CD4-positive, alpha-beta T cell treated with Interleukin-6 at 100 ng/mL for 8 hours (primary cell): ENCODE data around the gene MCRIP1.

Source experiments
- DNase-seq: peaks from one replicate; pipeline ENCODE4 v3.0.0-alpha.2; 2020; ENCODE audit warnings: mixed read lengths, low spot score

Gene MCRIP1

DNA sequence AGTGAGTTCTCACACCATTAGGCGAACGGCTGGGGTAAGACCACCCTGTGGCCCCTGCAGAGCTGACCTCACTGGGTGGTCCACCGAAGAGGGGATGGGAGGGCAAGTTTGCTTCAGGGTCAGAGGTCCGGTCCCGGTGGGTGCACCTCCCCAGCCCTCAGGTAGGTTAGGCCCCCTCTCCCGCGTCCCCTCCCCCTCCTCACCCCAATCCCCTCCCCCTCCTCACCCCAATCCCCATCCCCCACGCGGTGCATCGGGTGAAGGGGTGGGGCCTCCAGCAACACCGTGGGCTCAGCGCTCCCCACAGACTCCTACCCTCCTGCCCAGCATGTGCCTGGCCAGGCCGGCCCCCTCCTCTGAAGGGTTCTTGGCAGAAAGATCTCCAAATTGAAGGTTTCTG lies 13.4 kb downstream of the MCRIP1 start:
- no peak for DNase-seq

DNA sequence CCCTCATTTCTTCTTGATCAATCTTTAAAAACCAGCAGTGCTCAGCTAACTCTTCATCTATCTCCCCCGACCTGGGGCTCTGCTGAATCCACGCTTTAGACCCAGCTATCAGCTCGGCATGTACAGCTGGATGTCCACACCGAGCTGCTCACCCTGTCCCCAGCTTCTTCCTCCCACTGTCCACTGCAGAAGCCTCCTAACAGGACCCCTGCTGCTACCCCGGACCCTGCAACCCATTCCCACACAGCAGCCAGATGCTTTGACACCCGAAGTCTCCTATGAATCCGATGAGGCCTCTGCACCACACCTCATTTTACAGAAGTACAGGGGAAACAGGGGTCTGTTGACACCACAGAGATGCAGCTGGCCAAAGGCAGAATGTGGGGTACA lies 15.3 kb downstream of the MCRIP1 start:
- DNase-seq: no peak

DNA sequence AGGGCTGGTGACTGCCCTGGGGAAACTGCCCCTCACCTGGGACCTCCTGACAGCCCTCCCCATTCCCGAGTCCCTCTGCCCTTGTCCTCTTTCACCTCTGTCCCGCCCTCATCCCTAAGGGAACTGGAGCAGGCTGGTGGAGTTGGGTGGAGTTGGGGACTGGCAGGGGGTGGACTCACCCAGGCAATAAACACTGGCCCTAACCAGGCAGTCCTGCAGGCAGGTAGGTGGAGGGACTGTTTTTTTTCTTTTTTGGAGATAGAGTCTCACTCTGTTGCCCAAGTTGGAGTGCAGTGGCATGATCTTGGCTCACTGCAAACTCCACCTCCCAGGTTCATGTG lies 17.5 kb downstream of the MCRIP1 start:
- DNase-seq: no peak

DNA sequence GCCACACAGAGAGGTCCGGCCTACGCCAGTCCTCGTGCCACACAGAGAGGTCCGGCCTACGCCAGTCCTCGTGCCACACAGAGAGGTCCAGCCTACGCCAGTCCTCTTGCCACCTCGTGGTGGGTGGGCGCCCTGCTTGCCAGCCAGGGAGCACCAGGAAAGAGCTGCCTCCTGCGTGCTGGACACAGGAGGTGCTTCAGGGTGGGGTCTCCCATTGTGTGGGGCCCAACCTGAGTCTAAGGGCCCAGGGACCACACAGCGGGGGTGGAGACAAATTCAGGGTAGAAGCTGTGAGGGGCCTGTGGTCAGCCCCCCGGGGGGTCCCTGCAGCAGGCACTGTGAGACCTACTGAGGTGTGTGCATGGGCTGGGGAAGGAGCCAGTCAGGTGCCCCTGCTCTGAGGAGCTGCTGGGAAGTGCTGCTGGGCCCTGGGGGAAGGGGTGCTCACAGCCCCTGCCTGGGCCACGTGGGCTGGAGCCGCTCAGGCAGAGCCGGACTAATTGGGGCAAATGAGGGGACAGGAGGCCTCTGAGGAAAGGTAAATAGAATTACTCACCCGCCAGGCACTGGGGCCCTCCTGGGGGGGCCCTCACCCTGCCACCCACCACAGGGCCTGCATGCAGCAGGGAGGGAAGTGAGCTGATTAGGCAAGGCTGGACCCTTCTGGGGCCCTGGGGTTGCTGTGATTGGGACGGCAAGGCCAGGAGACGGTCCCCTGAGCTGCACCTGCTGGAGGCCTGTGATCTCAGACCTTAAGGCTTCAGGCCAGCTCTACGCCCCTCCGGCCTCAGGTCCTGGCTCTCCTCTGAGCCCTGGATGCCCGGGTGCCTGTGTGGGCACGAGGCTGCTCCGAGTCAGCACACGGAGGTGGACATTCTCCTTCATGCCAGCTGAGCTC lies 18.1 kb downstream of the MCRIP1 start:
- DNase-seq: no peak

DNA sequence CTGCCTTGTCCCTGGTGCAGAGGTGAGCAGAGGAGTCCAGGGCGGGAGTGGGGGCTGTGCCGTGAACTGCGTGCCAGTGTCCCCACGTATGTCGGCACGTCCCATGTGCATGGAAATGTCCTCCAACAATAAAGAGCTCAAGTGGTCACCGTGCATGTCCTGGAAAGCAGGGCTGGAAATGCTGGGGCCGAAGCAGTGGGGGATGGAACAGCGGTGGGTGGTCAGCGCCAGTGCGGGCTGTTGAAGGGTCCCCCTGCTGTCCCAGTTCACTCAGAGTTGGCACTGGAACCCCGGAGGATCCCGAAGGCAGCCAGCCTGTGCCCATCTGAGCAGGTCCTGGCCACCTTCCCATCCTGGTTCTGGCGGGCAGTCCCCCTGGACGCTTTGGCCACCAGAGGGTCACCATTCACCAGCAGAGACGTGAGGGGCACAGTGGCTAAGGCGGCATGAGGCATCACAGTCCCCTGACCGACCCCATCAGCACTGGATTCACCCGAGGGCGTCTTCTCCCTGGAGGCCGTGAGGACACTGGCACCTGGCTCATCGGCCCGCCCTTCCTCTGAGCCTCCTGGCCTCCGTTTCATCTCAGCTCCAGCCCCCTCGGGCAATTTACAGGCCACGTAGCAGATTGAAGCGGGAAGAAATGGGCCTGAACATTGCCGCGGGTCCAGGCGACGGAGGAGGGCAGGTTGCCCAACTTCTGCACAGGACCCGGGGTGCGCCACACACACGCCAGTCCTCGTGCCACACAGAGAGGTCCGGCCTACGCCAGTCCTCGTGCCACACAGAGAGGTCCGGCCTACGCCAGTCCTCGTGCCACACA lies 19.0 kb downstream of the MCRIP1 start:
- DNase-seq: no peak

DNA sequence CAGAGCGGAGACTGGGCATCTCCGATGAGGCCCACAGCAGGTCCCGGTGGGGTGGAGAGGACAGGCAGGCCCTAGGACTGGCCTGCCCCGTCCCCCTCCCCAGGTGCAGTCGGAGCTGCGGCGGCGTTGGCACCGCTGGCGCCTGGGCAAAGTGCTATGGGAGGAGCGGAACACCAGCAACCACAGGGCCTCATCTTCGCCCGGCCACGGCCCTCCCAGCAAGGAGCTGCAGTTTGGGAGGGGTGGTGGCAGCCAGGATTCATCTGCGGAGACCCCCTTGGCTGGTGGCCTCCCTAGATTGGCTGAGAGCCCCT lies 19.8 kb downstream of the MCRIP1 start:
- no peak for DNase-seq

DNA sequence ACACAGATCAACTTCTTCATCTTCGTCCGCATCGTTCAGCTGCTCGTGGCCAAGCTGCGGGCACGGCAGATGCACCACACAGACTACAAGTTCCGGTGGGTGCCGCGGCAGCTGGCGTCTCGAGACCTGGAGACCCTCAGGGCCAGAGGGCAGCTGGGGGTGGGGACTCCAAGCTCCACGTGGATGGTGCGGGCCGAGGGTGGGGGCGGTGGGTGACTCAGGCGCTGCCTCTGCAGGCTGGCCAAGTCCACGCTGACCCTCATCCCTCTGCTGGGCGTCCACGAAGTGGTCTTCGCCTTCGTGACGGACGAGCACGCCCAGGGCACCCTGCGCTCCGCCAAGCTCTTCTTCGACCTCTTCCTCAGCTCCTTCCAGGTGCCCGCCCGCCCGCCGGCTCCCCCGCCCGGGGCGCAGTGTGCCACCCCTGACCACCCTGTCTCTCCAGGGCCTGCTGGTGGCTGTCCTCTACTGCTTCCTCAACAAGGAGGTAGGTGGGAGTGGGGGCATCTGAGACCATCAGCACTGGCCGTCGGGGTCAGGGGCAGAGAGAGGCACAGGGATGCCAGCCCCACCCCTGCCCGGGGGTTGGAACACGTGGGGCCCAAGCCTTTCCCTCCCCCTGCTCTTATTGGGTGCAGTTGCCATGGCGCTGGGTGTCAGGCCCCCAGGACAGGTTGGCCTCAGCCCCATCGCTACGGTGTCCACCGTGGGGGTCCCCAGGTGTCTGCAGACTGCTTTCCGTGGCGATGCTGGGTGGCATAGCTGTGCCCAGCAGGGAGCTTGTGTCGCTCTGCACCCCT lies 20.3 kb downstream of the MCRIP1 start:
- no peak for DNase-seq

DNA sequence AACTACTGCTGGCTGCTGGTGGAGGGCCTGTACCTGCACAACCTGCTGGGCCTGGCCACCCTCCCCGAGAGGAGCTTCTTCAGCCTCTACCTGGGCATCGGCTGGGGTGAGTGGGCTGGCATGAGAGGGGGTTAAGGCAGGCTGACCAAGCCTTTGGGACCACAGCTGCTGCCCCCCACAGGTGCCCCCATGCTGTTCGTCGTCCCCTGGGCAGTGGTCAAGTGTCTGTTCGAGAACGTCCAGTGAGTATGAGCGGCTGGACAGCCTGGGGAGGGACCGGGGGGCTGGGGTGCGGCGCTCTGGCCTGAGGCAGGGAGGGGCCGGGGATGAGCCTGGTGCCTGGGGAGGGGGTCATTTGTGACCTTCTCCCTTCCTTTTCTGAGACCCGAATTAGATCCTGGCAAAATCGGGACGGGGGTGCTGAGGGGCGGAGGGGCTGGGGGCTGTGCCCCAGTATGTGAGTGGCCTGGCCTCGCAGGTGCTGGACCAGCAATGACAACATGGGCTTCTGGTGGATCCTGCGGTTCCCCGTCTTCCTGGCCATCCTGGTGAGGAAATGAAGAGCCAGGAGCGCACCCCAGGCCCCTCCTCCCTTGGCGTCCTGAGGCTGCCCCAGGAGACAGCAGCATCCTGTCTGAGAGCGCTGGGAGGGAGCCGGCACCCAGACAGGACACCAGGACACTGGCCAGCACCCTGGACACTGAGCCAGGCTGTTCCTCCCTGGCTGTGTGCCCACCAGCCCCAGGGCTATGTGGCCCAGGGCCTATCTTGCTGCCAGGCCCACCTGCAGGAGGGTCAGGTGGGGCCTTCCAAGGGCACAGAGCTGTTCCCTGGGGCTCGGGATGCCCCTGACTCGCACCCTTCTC lies 21.2 kb downstream of the MCRIP1 start:
- DNase-seq: no peak

DNA sequence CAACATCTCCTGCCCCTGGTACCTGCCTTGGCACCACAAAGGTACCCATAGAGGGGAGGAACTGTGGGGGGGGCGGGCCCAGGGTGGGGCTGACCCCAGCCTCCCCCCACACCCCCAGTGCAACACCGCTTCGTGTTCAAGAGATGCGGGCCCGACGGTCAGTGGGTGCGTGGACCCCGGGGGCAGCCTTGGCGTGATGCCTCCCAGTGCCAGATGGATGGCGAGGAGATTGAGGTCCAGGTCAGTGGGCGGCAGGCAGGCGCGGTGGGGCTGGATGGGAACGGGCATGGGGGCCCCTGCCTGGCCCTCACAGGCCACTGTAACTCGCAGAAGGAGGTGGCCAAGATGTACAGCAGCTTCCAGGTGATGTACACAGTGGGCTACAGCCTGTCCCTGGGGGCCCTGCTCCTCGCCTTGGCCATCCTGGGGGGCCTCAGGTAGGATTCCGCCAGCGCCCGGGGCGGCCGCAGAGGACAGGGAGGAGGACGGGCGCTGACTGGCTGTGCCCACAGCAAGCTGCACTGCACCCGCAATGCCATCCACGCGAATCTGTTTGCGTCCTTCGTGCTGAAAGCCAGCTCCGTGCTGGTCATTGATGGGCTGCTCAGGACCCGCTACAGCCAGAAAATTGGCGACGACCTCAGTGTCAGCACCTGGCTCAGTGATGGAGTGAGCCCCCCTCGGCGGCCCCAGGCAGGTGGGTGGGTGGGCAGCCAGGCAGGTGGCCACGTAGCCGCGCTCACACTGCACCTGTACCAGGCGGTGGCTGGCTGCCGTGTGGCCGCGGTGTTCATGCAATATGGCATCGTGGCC lies 22.0 kb downstream of the MCRIP1 start:
- no peak for DNase-seq

DNA sequence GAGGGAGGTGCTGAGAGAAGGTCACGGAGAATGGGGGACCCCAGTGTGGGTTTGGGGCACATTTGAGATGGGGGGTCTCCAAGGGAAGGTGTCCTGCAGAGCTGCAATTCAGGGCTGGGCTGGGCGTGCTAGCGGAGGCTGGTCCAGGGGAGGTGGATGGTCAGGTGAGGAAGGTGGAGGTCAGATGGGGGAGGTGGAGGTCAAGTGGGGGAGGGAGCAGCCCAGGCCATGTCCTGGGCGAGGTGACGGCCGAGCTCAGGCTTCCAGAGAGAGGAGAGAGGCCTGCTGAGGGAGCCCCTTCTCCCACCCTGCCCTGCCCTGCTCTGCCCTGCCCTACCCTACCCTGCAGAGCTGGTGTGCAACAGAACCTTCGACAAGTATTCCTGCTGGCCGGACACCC lies 22.6 kb downstream of the MCRIP1 start:
- no peak for DNase-seq

DNA sequence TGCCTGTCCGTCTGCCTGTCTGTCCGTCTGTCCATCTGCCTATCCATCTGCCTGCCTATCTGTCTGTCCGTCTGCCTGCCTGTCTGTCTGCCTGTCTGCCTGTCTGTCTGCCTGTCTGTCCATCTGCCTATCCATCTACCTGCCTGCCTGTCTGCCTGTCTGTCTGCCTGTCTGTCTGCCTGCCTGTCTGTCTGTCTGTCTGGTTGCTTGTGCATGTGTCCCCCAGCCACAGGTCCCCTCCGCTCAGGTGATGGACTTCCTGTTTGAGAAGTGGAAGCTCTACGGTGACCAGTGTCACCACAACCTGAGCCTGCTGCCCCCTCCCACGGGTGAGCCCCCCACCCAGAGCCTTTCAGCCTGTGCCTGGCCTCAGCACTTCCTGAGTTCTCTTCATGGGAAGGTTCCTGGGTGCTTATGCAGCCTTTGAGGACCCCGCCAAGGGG lies 23.5 kb downstream of the MCRIP1 start:
- no peak for DNase-seq

DNA sequence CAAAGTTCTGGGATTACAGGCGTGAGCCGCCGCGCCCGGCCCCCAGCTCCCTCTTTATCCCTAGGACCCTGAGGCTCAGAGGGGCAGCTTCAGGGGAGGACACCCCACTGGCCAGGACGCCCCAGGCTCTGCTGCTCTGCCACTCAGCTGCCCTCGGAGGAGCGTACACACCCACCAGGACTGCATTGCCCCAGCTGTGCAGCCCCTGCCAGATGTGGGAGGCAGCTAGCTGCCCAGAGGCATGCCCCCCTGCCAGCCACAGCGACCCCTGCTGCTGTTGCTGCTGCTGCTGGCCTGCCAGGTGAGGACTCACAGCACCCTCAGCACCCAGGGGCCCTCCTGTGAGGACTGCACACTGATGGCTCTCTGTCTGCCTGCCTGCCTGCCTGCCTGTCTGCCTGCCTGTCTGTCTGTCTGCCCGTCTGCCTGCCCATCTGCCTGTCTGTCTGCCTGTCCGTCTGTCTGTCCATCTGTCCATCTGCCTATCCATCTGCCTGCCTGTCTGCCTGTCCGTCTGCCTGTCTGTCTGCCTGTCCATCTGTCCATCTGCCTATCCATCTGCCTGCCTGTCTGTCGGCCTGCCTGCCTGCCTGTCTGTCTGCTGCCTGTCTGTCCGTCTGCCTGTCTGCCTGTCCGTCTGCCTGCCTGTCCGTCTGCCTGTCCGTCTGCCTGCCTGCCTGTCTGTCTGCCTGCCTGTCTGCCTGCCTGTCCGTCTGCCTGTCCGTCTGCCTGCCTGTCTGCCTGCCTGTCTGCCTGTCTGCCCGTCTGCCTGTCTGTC lies 24.1 kb downstream of the MCRIP1 start:
- no peak for DNase-seq

DNA sequence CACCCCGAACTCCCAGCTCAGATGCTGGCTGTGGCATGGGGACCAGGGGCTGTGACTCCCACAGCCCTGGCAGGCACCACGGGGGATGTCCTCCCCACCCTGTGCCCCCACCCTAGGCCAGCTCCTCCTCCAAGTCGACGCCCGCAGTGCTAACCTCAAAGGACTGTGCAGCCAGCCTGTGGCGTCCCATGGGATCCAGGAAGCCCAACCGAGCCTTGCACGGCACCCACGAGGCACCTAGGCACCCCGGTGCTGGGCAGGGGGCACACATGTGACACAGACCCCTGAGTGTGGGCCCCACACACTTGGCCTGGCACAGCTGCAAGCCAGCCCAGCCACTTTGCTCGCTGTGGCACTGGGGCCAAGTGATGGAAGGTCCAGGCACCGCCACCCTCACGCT lies 25.3 kb downstream of the MCRIP1 start:
- DNase-seq: no peak

DNA sequence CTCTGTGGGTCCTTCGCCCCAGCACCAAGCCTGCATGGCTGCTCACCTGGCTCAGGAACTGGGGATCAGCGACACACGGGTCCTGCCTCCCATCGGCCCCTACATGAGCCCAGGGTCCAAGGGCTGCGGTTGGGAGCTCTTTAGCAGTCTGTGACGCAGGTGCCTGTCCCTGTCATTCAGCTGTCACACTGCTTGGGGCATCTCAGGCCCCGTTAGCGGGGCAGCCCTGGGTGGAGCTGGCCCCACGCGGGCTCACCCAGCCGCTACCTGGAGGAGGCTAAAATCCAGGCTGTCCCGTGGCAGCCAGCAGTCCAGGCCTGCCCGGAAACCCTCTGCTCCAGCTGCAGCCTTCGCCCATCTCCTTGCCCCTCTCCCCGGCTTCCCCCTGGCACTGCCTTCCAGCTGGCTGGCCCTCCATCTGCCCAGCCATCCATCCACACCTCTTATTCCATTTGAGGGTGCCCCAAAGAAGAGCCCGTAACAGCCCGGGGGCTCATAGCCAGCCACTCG lies 25.8 kb downstream of the MCRIP1 start:
- no peak for DNase-seq

DNA sequence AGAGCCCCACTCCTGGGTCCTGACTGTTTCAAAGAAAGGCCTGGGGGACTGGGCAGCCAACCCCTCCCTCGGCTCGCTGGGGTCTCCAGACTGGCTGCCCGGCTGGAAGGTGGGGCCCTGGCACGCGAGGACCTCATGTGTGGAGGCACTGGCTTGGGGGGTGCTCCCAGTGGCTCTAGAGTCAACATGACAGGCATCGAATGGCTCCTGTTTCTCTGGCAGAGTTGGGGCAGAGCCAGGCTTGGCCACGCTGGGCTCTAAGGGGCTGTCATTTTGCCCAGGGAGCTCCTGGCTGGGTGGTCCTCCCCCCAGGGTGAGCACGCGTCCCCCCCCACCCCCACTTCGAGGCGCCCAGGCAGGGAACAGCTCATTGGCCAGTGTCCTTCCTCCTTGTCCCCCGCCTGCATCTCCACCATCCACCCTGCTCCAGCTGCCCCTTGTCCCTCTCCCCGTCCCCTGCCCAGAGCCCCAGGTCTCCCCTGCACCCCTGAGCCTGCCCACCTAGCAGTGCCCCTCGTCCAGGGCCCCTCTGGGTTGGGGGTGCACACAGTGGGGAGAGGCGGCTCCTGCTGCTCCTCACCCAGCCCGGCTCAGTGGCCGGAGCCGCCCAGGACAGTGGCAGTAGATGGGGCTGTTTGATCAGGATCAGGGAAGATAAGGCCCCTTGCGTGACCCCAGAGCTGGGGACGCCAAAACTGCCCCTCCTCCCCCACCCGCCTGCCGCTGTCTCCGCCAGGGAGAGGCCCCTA lies 26.5 kb downstream of the MCRIP1 start:
- no peak for DNase-seq

DNA sequence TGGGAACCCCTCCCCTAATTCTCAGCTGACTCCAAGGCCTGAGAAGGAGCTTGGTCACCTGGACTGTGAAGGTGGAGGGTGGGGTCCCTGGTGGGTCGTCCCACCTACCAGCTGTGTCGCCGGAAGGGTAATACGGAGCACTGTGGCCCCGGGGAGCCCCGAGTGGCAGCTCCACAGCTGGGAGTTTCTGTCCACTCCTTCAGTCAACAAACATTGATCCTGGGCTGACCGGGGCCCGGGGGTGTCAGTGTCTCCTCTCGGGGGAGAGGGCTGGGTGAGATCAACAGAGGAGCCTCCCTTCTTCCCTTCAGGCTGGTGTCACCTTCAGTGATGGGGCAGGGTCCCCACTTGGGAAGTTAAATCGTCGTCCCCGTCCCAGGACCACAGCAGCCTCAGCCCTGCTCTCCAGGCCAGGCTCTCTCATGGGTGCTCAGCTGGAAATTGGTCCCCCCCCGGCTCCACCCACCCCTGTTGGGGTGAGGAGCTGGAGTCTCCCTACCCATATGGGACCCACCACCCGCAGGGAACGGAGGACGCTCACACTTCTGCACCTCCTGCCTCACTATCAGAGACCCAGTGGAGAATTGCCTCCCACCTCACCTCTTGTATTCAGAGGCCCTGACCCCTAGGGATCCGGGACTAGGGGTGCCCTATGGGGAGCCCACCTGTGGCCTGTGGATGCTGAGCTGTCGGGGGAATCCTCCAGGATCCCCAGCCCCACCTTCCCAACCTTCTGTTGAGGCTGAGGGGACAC lies 27.2 kb downstream of the MCRIP1 start:
- DNase-seq: no peak

DNA sequence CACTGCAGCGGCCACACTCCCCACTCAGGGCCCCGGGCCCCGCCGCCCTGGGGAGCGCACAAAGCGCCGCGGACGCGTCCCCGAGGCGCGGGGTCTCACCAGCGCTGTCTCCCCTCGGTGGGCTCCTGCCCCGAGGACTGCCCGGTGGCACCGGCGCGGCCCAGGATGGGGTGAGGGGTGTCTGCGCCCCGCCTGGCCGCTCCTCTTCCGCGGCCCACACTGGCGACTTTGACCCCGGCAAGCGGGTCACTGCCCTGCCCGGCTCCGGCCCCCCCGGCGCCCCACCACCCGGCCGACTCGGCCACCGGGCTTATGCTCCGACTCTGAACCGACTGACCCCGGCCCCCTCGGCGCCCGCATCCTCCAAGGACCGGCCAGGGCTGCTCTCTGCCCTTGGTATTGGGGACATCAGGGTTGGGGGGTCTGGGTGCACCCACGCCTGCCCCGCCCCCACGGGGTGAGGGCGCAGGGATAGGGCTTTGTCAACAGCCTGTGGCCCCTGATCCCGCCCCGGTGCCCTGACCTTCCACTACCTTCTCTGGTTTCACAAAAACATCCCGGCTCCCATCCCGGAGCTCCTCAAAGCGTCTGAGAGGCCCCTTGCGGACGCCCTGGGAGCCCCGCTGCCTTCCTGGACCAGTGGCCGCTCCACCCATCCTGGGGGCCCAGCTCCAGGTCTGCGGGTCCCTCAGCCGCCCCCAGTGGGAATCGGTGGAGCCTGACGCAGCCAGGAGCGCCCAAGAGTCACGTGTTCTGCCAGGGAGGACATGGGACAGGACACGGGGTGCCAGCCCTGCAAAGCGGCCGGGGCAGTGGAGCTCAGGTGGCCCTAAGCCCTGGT lies 28.3 kb downstream of the MCRIP1 start:
- DNase-seq: no peak
